Retinal pigment epithelial cell (primary cell): ENCODE results near the gene ATP8B1.

Source experiments
- DNase-seq: peaks from one replicate; pipeline ENCODE4 v3.0.0-alpha.2; 2010; ENCODE audit warnings: low read depth
- H3K4me3 ChIP-seq: 2 replicates; pipeline ENCODE4 v1.5.1; 2011; ENCODE audit warnings: mild to moderate bottlenecking, low read length, control low read depth, moderate library complexity
- TF ChIP-seq, protein P1 (sequence below): conservative IDR thresholded peaks from 2 replicates; pipeline ENCODE4 v1.5.1; 2011; ENCODE audit warnings: low read depth, low read length, control low read depth, inconsistent platforms

ATP8B1 gene

DNA sequence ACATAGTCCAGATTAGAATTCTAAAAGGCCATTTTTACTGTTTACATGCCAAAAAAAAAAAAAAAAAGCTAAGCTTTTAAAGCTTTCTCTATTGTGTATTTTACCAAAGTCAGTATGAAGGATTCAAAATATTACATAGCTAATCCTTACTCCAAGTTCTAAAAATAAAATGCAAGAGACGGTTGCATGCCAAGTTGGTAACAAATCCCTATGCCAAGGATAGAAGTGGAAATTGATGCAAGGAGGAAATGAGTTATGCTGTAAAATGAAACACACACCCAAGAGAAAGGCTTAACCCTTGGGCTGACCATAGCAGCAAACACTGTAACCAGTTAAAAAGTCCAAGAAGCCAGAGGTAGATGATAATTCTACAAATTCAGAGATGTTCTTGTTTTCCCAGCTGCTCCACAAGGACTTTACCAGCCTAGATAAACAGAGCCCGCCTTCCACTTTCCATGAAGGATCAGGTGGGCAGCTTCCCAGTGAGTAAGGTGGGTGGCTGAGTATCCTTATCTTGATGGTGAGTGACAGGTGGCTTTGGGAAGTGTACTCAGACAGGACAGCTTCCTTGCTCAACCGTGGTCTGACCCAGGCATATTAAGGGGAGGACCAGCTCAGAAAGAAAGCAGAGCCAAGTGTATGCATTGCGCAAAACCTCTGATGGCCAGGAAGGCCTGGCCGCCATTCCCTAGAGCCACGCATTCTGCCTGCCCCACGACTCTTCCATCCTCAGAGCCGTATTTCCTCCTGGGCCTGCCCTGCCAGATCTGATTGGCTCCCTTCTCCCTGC, 34.4 kb downstream of the ATP8B1 start:
- TF ChIP-seq, protein P1, sequence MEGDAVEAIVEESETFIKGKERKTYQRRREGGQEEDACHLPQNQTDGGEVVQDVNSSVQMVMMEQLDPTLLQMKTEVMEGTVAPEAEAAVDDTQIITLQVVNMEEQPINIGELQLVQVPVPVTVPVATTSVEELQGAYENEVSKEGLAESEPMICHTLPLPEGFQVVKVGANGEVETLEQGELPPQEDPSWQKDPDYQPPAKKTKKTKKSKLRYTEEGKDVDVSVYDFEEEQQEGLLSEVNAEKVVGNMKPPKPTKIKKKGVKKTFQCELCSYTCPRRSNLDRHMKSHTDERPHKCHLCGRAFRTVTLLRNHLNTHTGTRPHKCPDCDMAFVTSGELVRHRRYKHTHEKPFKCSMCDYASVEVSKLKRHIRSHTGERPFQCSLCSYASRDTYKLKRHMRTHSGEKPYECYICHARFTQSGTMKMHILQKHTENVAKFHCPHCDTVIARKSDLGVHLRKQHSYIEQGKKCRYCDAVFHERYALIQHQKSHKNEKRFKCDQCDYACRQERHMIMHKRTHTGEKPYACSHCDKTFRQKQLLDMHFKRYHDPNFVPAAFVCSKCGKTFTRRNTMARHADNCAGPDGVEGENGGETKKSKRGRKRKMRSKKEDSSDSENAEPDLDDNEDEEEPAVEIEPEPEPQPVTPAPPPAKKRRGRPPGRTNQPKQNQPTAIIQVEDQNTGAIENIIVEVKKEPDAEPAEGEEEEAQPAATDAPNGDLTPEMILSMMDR: no peak
- H3K4me3 ChIP-seq: no peak overlapping the region
- no peak for DNase-seq

DNA sequence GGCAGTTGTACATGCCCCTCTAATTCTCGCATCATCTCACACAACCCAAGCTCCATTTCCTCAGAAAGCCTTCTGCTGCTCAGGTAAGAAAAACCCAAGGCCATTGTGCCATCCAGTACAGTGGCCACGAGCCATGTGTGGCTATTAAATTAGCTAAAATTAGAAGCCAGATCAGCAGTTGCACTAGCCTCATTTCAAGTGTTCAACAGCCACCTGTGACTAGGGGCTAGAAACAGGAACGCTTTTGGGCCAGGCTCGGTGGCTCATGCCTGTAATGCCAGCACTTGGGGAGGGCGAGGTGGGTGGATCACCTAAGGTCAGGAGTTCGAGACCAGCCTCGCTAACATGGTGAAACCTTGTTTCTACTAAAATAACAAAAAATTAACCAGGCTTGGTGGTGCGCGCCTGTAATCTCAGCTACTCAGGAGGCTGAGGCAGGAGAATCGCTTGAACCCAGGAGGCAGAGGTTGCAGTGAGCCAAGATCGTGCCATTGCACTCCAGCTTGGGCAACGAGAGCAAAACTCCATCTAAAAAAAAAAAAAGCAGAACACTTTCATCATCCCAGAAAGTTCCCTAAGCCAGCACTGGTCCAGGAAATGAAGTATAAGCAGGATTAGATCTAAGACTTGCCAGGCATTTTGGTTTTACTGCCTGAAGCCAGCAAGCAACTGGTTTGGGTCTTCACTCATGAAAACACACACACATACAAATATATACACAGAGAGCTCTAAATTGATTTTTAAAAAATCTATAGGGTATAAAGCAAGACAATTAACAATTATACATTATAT, 35.7 kb downstream of the ATP8B1 start:
- H3K4me3 ChIP-seq: no peak overlapping the region
- DNase-seq: no peak
- TF ChIP-seq, protein P1: no peak

DNA sequence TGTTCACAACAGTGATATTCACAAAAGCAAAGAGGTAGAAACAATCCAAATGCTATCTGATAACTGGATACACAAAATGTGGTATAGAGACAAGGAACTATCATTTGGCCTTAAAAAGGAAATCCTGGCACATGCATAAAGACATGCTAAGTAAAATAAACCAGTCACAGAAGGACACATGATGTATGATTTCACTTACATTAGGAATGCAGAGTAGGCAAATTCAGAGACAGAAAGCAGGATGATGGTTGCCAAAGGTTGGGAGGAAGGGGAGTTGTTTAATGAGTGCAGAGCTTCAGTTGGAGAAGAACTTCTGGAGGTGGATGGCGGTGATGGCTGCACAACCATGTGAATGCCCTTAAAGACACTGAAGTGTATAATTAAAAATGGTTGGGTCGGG, 38.1 kb downstream of the ATP8B1 start:
- no peak overlapping the region for H3K4me3 ChIP-seq
- no peak for DNase-seq
- TF ChIP-seq, protein P1: no peak

DNA sequence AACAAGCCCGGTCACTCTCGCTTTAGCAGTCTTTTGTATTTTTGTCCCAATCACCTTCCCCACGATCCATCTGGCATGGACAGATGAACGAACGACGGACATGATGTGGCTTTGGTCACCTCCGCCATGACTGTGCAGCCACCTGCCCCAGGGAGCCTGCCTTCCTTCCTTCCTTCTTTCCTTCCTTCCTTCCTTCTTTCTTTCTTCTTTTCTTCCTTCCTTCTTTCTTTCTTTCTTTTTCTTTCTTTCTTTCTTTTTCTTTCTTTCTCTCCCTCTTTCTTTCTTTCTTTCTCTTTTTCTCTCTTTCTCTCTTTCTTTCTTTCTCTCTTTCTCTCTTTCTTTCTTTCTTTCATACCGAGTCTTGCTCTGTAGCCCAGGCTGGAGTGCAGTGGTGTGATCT, 39.0 kb downstream of the ATP8B1 start:
- TF ChIP-seq, protein P1: no peak

DNA sequence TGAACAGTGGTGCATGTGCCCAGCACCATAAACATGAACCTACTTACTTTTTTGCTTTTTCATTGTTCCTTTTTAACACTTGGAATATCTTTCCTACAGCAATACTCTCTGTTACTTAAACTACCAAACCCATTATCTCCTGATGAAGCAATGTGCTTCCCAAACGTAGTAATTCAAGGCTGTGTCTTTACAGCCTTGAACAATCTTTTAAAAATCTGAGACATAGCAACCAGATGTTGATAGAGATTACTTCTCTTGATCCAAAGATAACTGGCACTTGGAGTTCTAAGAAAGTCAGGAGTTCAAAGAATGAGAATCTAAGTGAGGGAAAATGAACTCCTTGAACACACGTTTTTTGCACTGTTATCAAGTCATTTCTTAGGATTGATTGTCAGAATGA, 40.4 kb downstream of the ATP8B1 start:
- no peak overlapping the region for H3K4me3 ChIP-seq
- DNase-seq: no peak

More for the DNA sequence above, 39.0 kb downstream of the ATP8B1 start:
- H3K4me3 ChIP-seq: no peak overlapping the region
- DNase-seq: no peak

DNA sequence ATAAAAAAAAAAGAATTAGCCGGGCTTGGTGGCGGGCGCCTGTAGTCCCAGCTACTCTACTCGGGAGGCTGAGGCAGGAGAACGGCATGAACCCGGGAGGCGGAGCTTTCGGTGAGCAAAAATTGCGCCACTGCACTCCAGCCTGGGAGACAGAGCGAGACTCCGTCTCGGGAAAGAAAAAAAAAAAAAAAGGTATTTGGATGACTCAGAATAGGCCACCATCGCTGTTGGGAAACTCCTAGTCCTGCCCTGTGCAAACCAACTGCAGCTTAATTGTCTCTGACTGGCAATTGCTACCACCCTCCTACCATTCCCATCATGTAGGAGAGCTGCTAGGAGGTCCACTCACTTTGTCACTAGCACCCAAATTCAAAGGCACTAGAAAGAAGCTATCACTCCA, 43.5 kb downstream of the ATP8B1 start:
- DNase-seq: no peak
- TF ChIP-seq, protein P1: no peak
- H3K4me3 ChIP-seq: no peak overlapping the region

More for the DNA sequence above, 40.4 kb downstream of the ATP8B1 start:
- TF ChIP-seq, protein P1: no peak
